Ectodermal cell (in vitro differentiated cells): ENCODE measurements around the gene SYK.
"Not testable (repeated sequence)": the region's sequence is repeated elsewhere in the genome, so short reads cannot be mapped to it uniquely, and the experiment has no call there.

Experiments
- H3K27ac ChIP-seq: 2 replicates; pipeline ENCODE4 v1.7.0; 2013; ENCODE audit warnings: mild to moderate bottlenecking, low read depth, low read length; ENCODE audit not compliant: insufficient read depth, poor library complexity, severe bottlenecking
- H3K27me3 ChIP-seq: 2 replicates; pipeline ENCODE4 v1.7.0; 2013; ENCODE audit warnings: mild to moderate bottlenecking, low read length; ENCODE audit not compliant: insufficient read depth, control insufficient read depth, poor library complexity, severe bottlenecking
- H3K36me3 ChIP-seq: one replicate; pipeline ENCODE4 v1.7.0; 2013; ENCODE audit warnings: low read length; ENCODE audit not compliant: control insufficient read depth, insufficient read depth
- H3K4me1 ChIP-seq: one replicate; pipeline ENCODE4 v1.7.0; 2013; ENCODE audit warnings: low read length; ENCODE audit not compliant: control insufficient read depth, insufficient read depth
- H3K4me3 ChIP-seq: 2 replicates; pipeline ENCODE4 v1.7.0; 2013; ENCODE audit warnings: low read depth, low read length, control low read depth; ENCODE audit not compliant: insufficient read depth
- H3K9me3 ChIP-seq: 2 replicates; pipeline ENCODE4 v1.7.0; 2013; ENCODE audit warnings: mild to moderate bottlenecking, low read length, moderate library complexity; ENCODE audit not compliant: control insufficient read depth
- WGBS, 2 experiments: methylation state at CpG; one replicate each; pipeline ENCODE4 v1.1.7; 2013; ENCODE audit warnings: missing lambda C conversion rate in 2 of 2; 5-methylcytosine and 5-hydroxymethylcytosine counted together

The SYK gene

GRCh38 chr9:90884178-90884577, 82.6 kb downstream of the SYK start:
- no peak overlapping the region for H3K4me3 ChIP-seq
- no peaks in the 10 kb centered on the region for H3K27me3 ChIP-seq
- no peak overlapping the region for H3K27ac ChIP-seq
- no peaks in the 10 kb centered on the region for H3K4me1 ChIP-seq
- H3K36me3 ChIP-seq: no peaks in the 10 kb centered on the region
- no peaks in the 10 kb centered on the region for H3K9me3 ChIP-seq
- 94 to 96% methylated on average over 8 of the region's 8 CpGs for WGBS, 2 experiments

GRCh38 chr9:90886868-90887267, 85.2 kb downstream of the SYK start:
- H3K4me1 ChIP-seq, H3K27ac ChIP-seq, H3K9me3 ChIP-seq, H3K4me3 ChIP-seq, H3K27me3 ChIP-seq, H3K36me3 ChIP-seq: not testable (repeated sequence)

- Histone ChIP-seq H3K9me3 (no peaks in the 10 kb centered on the region), H3K27me3 (no peaks in the 10 kb centered on the region), H3K27ac (no peak overlapping the region), H3K4me3 (no peak overlapping the region), H3K36me3 (no peaks in the 10 kb centered on the region), H3K4me1 (no peaks in the 10 kb centered on the region)
- WGBS, 2 experiments: 91 to 95% methylated on average over 8 of the region's 8 CpGs
Measured at GRCh38 chr9:90888941-90889340, 87.3 kb downstream of the SYK start.

GRCh38 chr9:90890146-90890810, 88.7 kb downstream of the SYK start:
- 83% methylated on average over 10 of the region's 10 CpGs for WGBS, 2 experiments
- no peak overlapping the region for H3K27ac ChIP-seq
- H3K27me3 ChIP-seq: no peaks in the 10 kb centered on the region
- H3K36me3 ChIP-seq: no peaks in the 10 kb centered on the region
- no peak overlapping the region for H3K4me3 ChIP-seq
- H3K9me3 ChIP-seq: no peaks in the 10 kb centered on the region
- peaks cover under 1% of the 10 kb centered on the region for H3K4me1 ChIP-seq

GRCh38 chr9:90891308-90892040, 89.9 kb downstream of the SYK start:
- Histone ChIP-seq H3K36me3 (no peaks in the 10 kb centered on the region), H3K4me3 (no peak overlapping the region), H3K9me3 (no peaks in the 10 kb centered on the region), H3K27ac (no peak overlapping the region), H3K27me3 (no peaks in the 10 kb centered on the region), H3K4me1 (peaks cover 12% of the 10 kb centered on the region)
- 87 to 90% methylated on average over 8 of the region's 8 CpGs for WGBS, 2 experiments

GRCh38 chr9:90892918-90893317, 91.3 kb downstream of the SYK start:
- Histone ChIP-seq H3K4me3 (no peak overlapping the region), H3K27ac (no peak overlapping the region), H3K36me3 (no peaks in the 10 kb centered on the region), H3K4me1 (peaks cover 12% of the 10 kb centered on the region), H3K27me3 (no peaks in the 10 kb centered on the region), H3K9me3 (no peaks in the 10 kb centered on the region)
- 82 to 84% methylated on average over 6 of the region's 6 CpGs for WGBS, 2 experiments

GRCh38 chr9:90893706-90894105, 92.1 kb downstream of the SYK start:
- 92 to 93% methylated on average over 4 of the region's 4 CpGs for WGBS, 2 experiments
- Histone ChIP-seq H3K4me1 (peaks cover 12% of the 10 kb centered on the region), H3K36me3 (no peaks in the 10 kb centered on the region), H3K27me3 (no peaks in the 10 kb centered on the region), H3K4me3 (no peak overlapping the region), H3K9me3 (no peaks in the 10 kb centered on the region), H3K27ac (no peak overlapping the region)

GRCh38 chr9:90894986-90895687, 93.5 kb downstream of the SYK start:
- Histone ChIP-seq H3K4me3 (no peak overlapping the region), H3K36me3 (no peaks in the 10 kb centered on the region), H3K4me1 (peaks cover 12% of the 10 kb centered on the region), H3K27ac (no peak overlapping the region), H3K27me3 (no peaks in the 10 kb centered on the region), H3K9me3 (no peaks in the 10 kb centered on the region)
- WGBS, 2 experiments: 88 to 89% methylated on average over 16 of the region's 16 CpGs

GRCh38 chr9:90895786-90896185, 94.2 kb downstream of the SYK start:
- Histone ChIP-seq H3K4me3 (no peak overlapping the region), H3K27me3 (no peaks in the 10 kb centered on the region), H3K36me3 (no peaks in the 10 kb centered on the region), H3K27ac (peak overlapping the region; percentile 32), H3K4me1 (peaks cover 12% of the 10 kb centered on the region), H3K9me3 (no peaks in the 10 kb centered on the region)
- WGBS, 2 experiments: 61 to 76% methylated on average over 7 of the region's 7 CpGs

- Histone ChIP-seq H3K36me3 (no peaks in the 10 kb centered on the region), H3K9me3 (no peaks in the 10 kb centered on the region), H3K27ac (peak overlapping the region; percentile 32), H3K4me1 (peaks cover 12% of the 10 kb centered on the region), H3K4me3 (no peak overlapping the region), H3K27me3 (no peaks in the 10 kb centered on the region)
- WGBS, 2 experiments: 15 to 22% methylated on average over 3 of the region's 3 CpGs
Measured at GRCh38 chr9:90896231-90896630, 94.6 kb downstream of the SYK start.
